NCI-H526 treated with DMSO at 0.1 percent for 48 hours (cell line): ENCODE measurements around the gene TOR1B.

Experiments
- DNase-seq: peaks from one replicate; lab custom pipeline; 2025; lab: John Stamatoyannopoulos, UW

TOR1B gene

DNA sequence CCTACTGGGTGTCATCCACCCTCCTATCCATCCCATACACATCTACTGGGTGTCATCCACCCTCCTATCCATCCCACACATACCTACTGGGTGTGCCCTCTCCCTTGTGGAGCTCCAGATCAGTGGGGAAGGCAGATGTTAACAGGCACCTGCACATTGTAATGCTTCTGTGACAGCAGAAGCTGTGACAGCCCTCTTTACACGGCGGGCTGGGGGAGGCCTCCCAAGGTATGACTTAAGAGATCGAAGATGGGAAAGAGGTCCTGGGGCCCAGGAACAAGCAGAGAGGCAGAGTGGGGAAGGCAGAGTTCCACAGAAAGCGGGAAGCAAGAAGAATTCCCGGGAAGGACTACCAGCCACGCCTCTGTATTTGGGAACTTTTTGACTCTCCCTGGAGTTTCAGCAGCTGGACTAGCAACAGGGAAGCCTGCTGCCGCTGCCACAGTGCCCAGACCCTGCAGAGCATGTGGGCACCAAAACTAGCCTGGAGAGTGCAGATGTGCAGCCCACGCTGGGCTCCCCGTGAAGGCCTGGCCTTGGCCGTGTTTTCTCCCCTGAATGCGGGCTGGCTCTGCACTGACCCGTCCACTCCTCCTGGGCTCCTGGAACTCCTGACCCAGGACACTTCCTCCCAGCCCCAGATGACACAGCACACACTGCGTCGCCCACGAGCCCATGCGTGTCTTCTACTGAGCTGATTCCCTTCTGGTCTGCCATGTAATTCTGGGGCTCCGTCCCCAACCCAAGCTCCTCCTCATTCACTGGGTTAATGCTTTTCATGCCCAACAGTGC is 11.6 kb downstream of the TOR1B start:
- no peak for DNase-seq

GRCh38 chr9:129815278-129815677 is 12.3 kb downstream of the TOR1B start:
- no peak for DNase-seq

DNA sequence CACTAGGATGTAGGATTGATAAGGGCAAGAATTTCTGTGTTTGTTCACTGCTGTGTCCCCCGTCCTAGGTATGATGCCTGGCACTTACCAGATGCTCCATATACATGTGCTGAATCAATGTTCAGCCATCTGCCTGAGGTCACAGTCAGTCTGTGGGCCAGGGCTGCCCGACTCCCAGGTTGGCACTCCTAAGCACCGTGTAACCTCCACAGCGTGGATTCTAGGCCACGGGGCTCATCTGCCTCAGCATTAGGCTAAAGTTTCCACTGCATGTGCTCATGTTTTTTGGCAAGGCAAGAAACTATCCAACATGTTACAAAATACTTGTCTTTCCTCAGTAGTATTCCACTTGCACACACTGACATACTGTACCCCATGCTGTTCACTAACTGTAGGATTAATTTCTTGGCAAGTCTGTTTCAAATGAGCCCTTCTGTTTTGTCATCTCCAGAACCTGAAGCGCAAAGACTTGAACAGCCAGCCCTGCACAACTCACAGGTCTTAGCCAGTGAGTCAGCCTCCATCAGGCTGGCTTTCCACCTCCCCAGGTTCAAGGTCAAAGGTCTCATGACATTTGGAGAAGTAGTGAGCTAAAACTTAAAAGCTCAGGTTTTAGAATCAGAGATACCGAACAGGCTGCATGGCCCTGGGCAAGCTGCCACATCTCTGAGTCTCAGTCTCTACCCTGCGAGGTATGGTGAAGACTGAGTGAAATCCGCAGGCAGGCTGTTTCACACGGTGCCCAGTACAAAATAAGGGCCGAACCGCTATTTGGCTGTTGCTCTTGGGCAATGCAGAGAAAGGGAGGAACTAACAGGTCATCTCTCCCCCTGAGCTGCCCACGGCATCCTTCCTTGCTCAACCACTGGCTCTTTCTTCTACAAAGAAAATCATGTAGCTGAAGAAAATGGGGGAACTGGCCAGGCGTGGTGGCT is 13.8 kb downstream of the TOR1B start:
- no peak for DNase-seq

- no peak for DNase-seq
Measured at GRCh38 chr9:129822898-129823541, 20.0 kb downstream of the TOR1B start.

- DNase-seq, result no peak
Measured at GRCh38 chr9:129823542-129823934, 20.6 kb downstream of the TOR1B start.

DNA sequence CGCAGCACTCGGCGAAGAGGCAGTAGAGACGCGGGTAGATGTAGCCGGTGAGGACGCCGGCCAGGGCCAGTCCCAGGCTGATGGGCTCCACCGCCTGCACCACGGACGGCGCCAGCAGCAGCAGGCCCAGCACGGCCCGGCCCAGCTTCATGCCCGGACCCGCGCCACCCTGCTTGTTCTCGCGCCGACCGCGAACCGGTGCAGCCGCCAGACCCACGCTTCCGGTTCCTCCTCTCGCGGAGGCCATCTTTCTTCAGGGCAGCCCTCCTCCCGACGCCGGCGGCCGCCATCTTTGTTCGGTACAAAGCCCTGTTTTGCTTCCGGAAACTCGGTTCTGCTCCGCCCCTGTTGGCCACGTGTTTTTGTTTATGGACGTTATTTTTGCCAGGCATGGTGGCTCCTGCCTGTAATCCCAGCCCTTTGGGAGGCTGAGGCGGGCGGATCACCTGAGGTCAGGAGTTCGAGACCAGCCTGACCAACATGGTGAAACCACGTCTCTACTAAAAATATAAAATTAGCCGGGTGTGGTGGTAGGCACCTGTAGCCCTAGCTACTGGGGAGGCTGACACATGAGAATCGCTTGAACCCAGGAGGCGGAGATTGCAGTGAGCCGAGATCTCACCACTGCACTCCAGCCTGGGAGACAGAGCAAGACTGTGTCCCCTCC is 21.1 kb downstream of the TOR1B start, which contains the start of gene TOR1A:
Gene TOR1A, minus strand, starts transcription at position 202 of the 667 bp plus-strand sequence. Its CDS starts 51 bp downstream, at position 151.
- DNase-seq, result peak; percentile 84

GRCh38 chr9:129826344-129826743 is 23.4 kb downstream of the TOR1B start:
- DNase-seq, result no peak

DNA sequence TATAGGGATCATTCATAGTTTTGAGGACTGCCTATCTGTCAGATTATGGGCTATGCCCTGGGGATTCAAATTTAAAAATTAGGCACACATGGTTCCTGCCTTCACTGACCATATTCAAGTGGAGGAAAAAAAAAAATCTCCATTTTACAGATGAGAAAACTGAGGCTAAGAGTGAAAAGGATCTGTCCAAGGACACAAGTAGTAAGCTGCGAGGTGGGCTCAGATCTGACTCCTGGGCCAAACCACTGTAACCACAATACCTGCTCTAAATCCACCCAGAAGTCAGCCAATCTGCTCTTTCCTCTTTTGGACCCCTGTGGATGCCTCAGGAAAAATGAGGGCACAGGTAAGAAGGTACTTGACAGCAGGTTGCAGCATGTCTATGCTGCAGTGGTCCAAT is 23.8 kb downstream of the TOR1B start:
- DNase-seq, result no peak

DNA sequence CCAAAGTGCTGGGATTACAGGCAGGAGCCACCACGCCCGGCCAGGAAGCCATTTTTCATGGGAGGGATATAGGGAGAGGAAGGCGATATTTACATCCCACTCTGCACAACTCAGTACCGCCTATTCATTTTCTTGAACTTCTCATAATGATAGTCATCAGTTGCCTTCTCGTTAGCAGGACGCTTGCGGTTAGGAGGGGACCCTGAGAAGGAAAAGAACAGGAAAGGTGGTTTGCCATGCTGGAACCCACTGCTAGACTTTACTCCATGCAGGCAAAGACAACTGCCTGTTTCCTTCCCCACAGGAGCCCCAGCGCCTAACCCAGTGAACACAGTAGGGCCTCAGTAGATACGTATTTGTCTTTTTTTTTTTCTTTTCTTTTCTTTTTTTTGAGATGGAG is 25.1 kb downstream of the TOR1B start:
- DNase-seq, result no peak

- DNase-seq, result no peak
Measured at GRCh38 chr9:129828969-129829368, 26.0 kb downstream of the TOR1B start.

DNA sequence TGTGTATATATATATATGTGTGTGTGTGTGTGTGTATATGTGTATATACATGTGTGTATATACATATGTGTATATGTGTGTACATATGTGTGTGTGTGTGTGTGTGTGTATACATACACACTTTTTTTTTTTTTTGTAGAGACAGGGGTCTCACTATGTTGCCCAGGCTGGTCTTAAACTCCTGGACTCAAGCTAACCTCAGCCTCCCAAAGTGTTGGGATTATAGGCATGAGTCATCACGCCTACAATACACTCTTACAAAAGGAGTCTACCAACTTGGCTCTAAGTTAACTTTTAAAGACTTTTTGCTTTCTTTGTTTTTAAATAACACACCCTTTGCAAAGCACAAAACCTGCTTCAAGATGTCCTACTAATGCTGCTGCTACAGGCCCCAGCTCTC is 30.0 kb downstream of the TOR1B start:
- no peak for DNase-seq

DNA sequence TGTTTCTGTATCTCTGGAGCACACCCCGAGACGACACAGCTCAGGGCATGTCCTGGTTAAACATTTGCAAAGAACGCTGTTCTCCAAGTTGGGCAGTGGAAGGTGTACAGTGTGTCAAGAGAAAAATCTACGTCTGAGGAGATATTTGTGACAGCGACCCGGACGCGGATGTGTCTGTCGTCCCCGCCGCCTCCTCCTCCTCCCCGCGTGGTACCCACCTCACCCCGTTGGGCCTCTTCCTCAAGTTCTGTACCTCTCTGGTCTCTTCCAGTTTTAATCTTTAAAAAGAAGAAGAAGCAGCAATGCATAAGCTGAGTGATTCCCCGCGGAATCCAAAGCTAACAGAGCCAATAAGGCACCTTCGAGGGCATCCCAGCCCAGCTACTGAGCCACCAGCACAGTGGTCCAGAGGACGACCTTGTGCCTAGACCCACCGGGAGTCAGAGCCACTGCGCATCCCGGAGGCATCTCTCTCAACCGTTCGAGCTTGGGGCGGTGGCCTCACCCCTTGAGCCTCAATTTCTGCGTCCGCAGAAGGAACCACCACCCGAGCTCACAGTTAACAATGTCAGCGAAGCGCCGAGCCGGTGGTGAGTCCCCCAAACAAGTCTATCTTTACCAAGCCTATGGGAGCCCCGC is 31.6 kb downstream of the TOR1B start:
- DNase-seq, result no peak

DNA sequence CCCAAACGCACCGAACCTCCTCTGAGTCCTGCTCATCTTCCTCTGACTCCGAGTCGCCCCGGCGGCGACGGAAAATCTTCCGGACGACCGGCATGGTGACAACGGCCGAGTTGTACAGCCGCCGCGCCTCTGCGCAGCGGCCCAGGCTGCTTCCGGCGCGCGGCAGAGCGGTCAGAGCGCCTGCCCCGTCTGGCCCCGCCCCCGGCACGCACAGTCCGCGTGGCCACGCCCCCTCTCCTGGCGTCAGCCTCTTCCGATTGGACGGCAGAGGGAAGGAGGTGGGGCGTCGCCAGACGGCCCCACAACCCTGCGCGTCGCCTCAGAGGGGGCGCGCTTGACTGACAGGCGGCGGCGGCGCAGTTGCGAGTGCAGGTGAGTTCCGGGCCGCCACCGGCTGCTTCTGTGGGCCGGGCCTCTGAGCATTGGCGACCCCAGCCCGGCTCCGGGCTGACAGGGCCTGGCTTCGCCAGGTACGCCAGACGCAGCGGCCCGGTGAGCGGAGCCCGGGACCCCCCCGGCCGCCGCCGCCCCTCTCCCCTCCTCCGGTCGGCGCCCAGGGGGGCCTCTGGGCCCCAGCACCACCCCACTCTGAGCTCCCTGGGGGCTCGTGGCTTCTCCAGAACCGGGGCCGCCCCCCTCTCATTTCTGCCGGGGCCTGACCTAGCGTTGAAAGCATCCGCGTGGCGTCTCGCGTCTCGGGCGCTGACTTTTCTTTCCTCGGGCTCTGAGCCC is 32.3 kb downstream of the TOR1B start, which contains the start of the genes C9orf78 and USP20:
Gene C9orf78, minus strand, starts transcription at position 148 of the 732 bp plus-strand sequence. Its CDS starts 54 bp downstream, at position 94.
Gene USP20, plus strand, starts transcription at position 331 of the 732 bp plus-strand sequence. CDS start 17,098 bp downstream, outside the sequence.
- DNase-seq, result peak; percentile 77

DNA sequence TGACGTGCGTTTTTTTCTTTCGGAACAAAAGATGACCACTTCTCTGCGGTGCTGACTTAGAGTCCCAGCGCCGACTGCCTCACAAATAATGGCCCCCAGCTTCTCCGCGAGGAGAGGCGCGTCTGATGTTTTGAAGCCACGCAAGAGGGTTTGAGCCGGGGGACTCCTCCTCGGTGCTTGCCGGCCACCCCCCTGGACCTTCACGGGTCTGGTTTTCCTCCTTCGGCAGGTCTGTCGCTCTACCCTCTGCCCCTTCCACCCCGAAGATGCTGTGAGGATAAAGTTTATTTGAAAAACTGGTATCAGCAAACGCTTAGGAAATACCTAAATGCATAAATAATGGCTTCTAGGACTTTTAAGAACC is 32.9 kb downstream of the TOR1B start:
- no peak for DNase-seq

DNA sequence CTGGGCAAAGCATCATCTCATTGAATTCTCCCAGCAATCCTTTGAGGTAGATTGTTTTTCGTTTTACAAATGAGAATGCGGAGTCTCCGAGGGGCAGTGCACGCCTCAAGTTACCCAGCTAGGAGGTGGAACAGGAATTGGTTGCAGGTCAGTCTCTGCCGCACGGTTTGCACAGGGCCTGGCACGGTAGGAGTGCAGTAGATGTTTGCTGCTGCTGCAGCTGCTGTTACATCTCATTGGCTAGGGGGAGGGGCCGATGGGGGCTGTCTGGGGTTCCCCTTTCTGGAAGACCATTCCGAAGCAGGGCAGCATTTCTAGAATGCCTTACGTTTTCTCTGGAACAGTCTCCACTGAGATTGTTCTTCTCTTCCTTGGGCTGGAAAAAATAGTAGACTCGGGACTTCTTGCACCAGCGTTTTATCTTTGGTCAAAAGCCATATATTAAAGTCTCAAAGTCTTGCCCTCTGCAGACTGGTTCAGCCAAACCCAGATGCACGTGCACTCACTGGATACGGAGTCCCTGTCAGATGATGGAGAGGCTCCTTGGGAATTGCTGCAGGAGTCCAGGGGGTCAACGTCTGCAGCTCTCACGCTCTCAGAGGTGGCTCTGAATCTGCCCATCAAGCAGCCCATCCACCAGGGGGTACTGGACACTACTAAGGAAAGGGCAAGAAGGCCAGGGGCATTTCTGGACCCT is 33.5 kb downstream of the TOR1B start:
- DNase-seq, result no peak

GRCh38 chr9:129838707-129839259 is 35.8 kb downstream of the TOR1B start:
- DNase-seq, result no peak

DNA sequence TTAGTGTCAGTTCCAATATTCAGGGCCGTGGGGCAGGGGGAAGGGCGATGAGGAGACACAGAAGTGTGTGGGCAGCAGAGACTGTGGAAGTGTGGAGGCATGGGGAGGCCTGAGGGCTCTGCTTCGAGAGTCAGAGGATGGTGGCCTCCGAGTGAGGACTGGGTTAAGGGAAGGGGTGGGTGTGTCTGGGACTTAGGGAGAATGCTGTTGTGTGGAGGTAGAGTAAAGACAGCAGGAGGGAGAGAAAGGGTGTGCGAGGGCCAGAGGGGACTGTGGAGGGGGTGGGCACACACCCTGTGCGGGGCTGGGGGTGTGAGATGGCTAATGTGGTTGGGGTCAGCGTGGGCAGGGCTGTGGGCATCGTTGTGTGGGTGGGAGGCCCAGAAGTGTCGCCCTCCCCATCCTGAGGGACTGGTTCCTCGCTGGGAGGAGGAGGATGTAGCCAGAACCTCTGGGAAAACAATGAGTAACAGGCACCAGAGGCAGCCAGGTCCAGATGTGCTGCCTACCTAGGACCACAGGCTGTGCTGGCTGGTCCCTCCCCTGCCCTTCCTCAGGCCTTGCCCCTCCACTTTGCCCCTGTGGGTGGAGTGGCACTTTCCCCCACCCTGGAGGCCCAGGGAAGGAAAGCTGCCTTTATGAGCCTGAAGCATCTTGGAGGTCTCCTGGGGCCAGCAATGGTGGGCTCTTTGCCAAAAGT is 36.5 kb downstream of the TOR1B start:
- DNase-seq, result no peak

DNA sequence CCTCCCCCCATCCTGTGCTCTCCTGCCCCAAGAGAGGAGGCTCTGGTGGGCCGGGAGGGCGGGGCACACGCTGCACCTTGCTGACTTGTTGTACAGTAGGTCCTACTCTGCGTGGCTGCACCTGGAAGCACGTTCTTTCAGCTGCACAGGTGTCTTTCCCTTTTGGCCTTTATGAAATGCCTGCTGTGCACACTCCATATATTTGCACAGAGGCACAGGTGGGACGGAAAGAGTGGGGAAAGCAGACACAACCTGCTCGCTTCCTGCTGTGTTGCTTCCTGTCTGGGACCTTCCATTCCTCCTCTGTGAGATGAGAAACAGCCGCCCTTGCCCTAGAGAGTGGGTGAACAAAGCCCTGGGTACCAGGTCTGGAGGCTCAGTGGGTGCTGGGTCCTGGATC is 37.0 kb downstream of the TOR1B start:
- no peak for DNase-seq

GRCh38 chr9:129841071-129841470 is 38.1 kb downstream of the TOR1B start:
- DNase-seq, result no peak
